K562 (cell line): ENCODE results near the gene MYL3. TPM values are rescaled to one million over a fixed set of nuclear protein-coding genes. Genes with fewer than 3 reads are reported as not detected.
A peak's percentile ranks its signal among the peaks of the same experiment; 100 is the strongest.

Source experiments
- ATAC-seq: fragments of 200-7000 bp; cut with Tn5 transposase; 3 replicates; pipeline ENCODE4 v1.9.1; 2020; ENCODE audit warnings: moderate library complexity
- BruUV-seq: library from RNA; stranded (reverse); fragments of 400-500 nt; replicated peaks from 2 replicates; lab custom pipeline; 2021; lab: Mats Ljungman, UMichigan
- CTCF ChIA-PET: fragments of 300-600 bp; formaldehyde crosslinking; extraction: SDS; loops from one replicate; lab custom pipeline; 2021; ENCODE audit warnings: low intra/inter-chr PET ratio; lab: Yijun Ruan, JAX
- POLR2A ChIA-PET: fragments of 300-600, 350-650 bp; sonication (Branson Sonifier 250); formaldehyde crosslinking; extraction: SDS; loops from one replicate; lab custom pipeline; 2021; ENCODE audit warnings: antibody characterized with exemption, inconsistent platforms; lab: Yijun Ruan, JAX
- DNase-seq, 4 experiments: peaks; one replicate each; pipeline versions ENCODE4 v3.0.0 to v3.0.0-alpha.2; 2011 to 2018; ENCODE audit warnings: low spot score in 3 of 4, mixed read lengths in 3 of 4; ENCODE audit errors: extremely low read depth in 1 of 4
- FAIRE-seq: peaks from 2 replicates; lab custom pipeline; 2011; peaks lifted over from hg19 to GRCh38; lab: Jason Lieb, UNC
- H2AFZ ChIP-seq: 2 replicates; pipeline ENCODE4 v1.6.0; 2011; ENCODE audit warnings: low read depth, low read length, control low read depth, inconsistent platforms
- H3K27ac ChIP-seq: fragments of 200-600 bp; 3 replicates; pipeline ENCODE4 v1.8.0; 2011; ENCODE audit warnings: low read depth, mild to moderate bottlenecking, control low read depth, inconsistent platforms, low read length, moderate library complexity, mixed read lengths; ENCODE audit errors: extremely low read depth
- H3K27me3 ChIP-seq, 2 experiments: fragments of 300-600 bp in 1 of 2; 2 replicates in 1 of 2; 3 replicates in 1 of 2; pipeline versions ENCODE4 v1.6.0 to v1.8.0; 2011; ENCODE audit warnings: inconsistent platforms in 2 of 2, low read length in 2 of 2, mild to moderate bottlenecking in 1 of 2, mixed read lengths in 1 of 2, moderate library complexity in 1 of 2; ENCODE audit not compliant: control insufficient read depth in 2 of 2, insufficient read depth in 2 of 2
- H3K36me3 ChIP-seq: fragments of 300-600 bp; 3 replicates; pipeline ENCODE4 v1.8.0; 2011; ENCODE audit warnings: mild to moderate bottlenecking, low read length, inconsistent platforms; ENCODE audit not compliant: control insufficient read depth, insufficient read depth
- H3K4me1 ChIP-seq, 2 experiments: fragments of 200-600 bp in 1 of 2; replicated peaks in 1 of 2; 2 replicates in 1 of 2; 3 replicates in 1 of 2; pipeline versions ENCODE4 v1.5.1 to v1.8.0; 2011; ENCODE audit warnings: inconsistent platforms in 2 of 2, low read length in 2 of 2, mild to moderate bottlenecking in 1 of 2, mixed read lengths in 1 of 2, moderate library complexity in 1 of 2; ENCODE audit not compliant: control insufficient read depth in 2 of 2, insufficient read depth in 2 of 2
- H3K4me2 ChIP-seq: 2 replicates; pipeline ENCODE4 v1.6.1; 2011; ENCODE audit warnings: low read length, control low read depth, inconsistent platforms, mixed read lengths; ENCODE audit not compliant: insufficient read depth
- H3K4me3 ChIP-seq: fragments of 200-600 bp; sonication (generic), shearing (Covaris generic); 2 replicates; pipeline ENCODE4 v1.5.1; 2016; ENCODE audit warnings: control low read depth, inconsistent platforms
- H3K79me2 ChIP-seq: fragments of 200-600 bp; 3 replicates; pipeline ENCODE4 v1.8.0; 2011; ENCODE audit warnings: low read length, inconsistent platforms; ENCODE audit not compliant: control insufficient read depth, insufficient read depth
- H3K9ac ChIP-seq, 2 experiments: 2 replicates each; pipeline versions ENCODE4 v1.6.0 to v1.6.1; 2011; ENCODE audit warnings: low read depth in 2 of 2, low read length in 2 of 2, control low read depth in 1 of 2, inconsistent platforms in 1 of 2, mild to moderate bottlenecking in 1 of 2, mixed read lengths in 1 of 2; ENCODE audit not compliant: insufficient read depth in 1 of 2
- H3K9me1 ChIP-seq: one replicate; pipeline ENCODE4 v1.6.0; 2011; ENCODE audit warnings: inconsistent platforms, mild to moderate bottlenecking, low read length, moderate library complexity; ENCODE audit not compliant: control insufficient read depth, insufficient read depth
- H3K9me3 ChIP-seq: replicated peaks from 2 replicates; pipeline ENCODE4 v1.5.1; 2011; ENCODE audit warnings: low read depth, low read length, inconsistent platforms; ENCODE audit not compliant: control insufficient read depth, insufficient read depth
- H4K20me1 ChIP-seq: replicated peaks from 2 replicates; pipeline ENCODE4 v1.6.1; 2011; ENCODE audit warnings: low read length, inconsistent platforms, mixed read lengths; ENCODE audit not compliant: control insufficient read depth, insufficient read depth
- RBBP5 ChIP-seq: fragments of 200-600 bp; sonication (generic); IDR thresholded peaks from 2 replicates; pipeline ENCODE4 v1.6.1; 2012; ENCODE audit warnings: borderline replicate concordance, mild to moderate bottlenecking, low read length, control low read depth, inconsistent platforms; ENCODE audit not compliant: insufficient read depth, poor library complexity, severe bottlenecking
- ZNF707 ChIP-seq: fragments of 250-450 bp; sonication (Bioruptor Pico); conservative IDR thresholded peaks from 2 replicates; pipeline ENCODE4 v1.8.0; 2022; ENCODE audit warnings: inconsistent platforms, mild to moderate bottlenecking, moderate library complexity
- WGBS: fragments of 100-300 bp; shearing (Covaris generic); methylation state at CpG from one replicate; pipeline ENCODE4 v1.1.6; 2016; ENCODE audit warnings: low coverage, mixed read lengths; ENCODE audit not compliant: insufficient coverage; ENCODE audit errors: missing lambda C conversion rate; 5-methylcytosine and 5-hydroxymethylcytosine counted together
- in situ Hi-C: fragments of 300-500 bp; cut with MboI; formaldehyde crosslinking; loops from 4 replicates; pipeline ENCODE4 v1.15.0; 2018; ENCODE audit warnings: inconsistent platforms, mixed read lengths
- intact Hi-C: fragments of 100-400 bp; cut with micrococcal nuclease; formaldehyde crosslinking; loops from 2 replicates; pipeline ENCODE4 v1.14.2; 2022
- polyA plus RNA-seq, 8 experiments: library from polyadenylated mRNA; depleted of rRNA in 4 of 8; stranded (reverse) in 5 of 8; unstranded in 3 of 8; fragments of >200 nt; fragmentation: Nextera tagmentation in 2 of 8; fragmentation: Illumina TruSeq in 1 of 8; extraction: Ambion mirVana in 2 of 8; extraction: Trizol in 1 of 8; gene quantifications; 2 replicates each; pipeline versions ENCODE4 v1.2.1 to v1.2.3, GENCODE V29; 2011 to 2014; ENCODE audit warnings: inconsistent platforms in 1 of 8, missing spikeins in 1 of 8
- total RNA-seq, 7 experiments: library from RNA; depleted of rRNA in 6 of 7; stranded (reverse); fragments of >200 nt in 6 of 7; fragmentation: Illumina TruSeq in 2 of 7; extraction: Trizol in 2 of 7; gene quantifications; 2 replicates each; pipeline versions ENCODE4 v1.2.1 to v1.2.3, GENCODE V29; 2011 to 2021; ENCODE audit warnings: low replicate concordance in 1 of 7
- TF ChIP-seq, protein P1 (sequence below), 2 experiments: fragments of 450-650 bp in 1 of 2; sonication (generic) in 1 of 2; formaldehyde crosslinking in 1 of 2; IDR thresholded peaks; 2 replicates each; pipeline versions ENCODE4 v1.7.1 to v1.9.0; 2016 to 2022; ENCODE audit warnings: inconsistent platforms in 1 of 2, mild to moderate bottlenecking in 1 of 2, missing genetic modification reagents in 1 of 2

Gene MYL3
- total and polyA plus RNA-seq, 9 of the 15 experiments (the other 6 are each of a cell fraction or from before 2014, with no cell fraction given), result 0.14 to 0.45 TPM; not detected in 7

DNA sequence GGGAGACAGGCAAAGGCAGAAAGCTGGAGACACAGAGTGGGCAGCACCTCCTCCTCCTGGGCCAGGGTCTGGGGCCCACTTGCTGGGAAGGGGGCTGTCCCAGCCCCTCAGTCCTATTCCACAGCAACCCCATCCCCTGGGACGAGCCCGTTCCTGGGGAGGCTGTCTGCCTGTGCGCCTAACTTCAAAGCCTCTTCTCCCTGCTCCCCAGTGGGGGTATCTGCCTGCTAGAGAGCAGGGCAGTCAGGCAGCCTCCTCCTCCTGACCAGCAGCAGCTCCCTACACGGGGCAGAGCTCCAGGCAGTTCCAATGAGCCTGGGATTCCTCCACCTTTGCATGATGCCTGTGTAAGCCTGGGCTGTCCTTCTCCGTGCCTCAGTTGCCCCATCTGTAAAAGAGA, 21.2 kb upstream of the MYL3 start:
- H3K9ac ChIP-seq, result no peak overlapping the region
- no peaks in the 10 kb centered on the region for H3K9me3 ChIP-seq
- H3K4me3 ChIP-seq, result no peak overlapping the region
- no TSS peak for BruUV-seq
- ATAC-seq, result no peak
- POLR2A ChIA-PET, result interaction anchor here (0.5 to 0.6 kb wide), 2 partner anchors 69 to 1009 kb away, joined by 3 to 4 read pairs; no protein-coding TSS in a partner anchor
- peaks cover 46 to 78% of the 10 kb centered on the region in 2 experiments for H3K27me3 ChIP-seq
- DNase-seq, result no peak
- H3K4me2 ChIP-seq, result no peak overlapping the region
- H3K27ac ChIP-seq, result no peak overlapping the region
- H3K79me2 ChIP-seq, result no peaks in the 10 kb centered on the region
- H3K9me1 ChIP-seq, result no peaks in the 10 kb centered on the region
- FAIRE-seq, result no peak
- CTCF ChIA-PET, result no interaction called here
- intact Hi-C loops, result no loop called here
- WGBS, result 0% methylated on average over 5 of the region's 5 CpGs
- H3K4me1 ChIP-seq, result peaks cover 0 to 30% of the 10 kb centered on the region in 2 experiments; a peak in 3 of 5 replicates
- H2AFZ ChIP-seq, result no peak overlapping the region
- in situ Hi-C loops, result no loop called here
- H3K36me3 ChIP-seq, result no peaks in the 10 kb centered on the region
- H4K20me1 ChIP-seq, result peaks cover 20% of the 10 kb centered on the region
- TF ChIP-seq, protein P1, sequence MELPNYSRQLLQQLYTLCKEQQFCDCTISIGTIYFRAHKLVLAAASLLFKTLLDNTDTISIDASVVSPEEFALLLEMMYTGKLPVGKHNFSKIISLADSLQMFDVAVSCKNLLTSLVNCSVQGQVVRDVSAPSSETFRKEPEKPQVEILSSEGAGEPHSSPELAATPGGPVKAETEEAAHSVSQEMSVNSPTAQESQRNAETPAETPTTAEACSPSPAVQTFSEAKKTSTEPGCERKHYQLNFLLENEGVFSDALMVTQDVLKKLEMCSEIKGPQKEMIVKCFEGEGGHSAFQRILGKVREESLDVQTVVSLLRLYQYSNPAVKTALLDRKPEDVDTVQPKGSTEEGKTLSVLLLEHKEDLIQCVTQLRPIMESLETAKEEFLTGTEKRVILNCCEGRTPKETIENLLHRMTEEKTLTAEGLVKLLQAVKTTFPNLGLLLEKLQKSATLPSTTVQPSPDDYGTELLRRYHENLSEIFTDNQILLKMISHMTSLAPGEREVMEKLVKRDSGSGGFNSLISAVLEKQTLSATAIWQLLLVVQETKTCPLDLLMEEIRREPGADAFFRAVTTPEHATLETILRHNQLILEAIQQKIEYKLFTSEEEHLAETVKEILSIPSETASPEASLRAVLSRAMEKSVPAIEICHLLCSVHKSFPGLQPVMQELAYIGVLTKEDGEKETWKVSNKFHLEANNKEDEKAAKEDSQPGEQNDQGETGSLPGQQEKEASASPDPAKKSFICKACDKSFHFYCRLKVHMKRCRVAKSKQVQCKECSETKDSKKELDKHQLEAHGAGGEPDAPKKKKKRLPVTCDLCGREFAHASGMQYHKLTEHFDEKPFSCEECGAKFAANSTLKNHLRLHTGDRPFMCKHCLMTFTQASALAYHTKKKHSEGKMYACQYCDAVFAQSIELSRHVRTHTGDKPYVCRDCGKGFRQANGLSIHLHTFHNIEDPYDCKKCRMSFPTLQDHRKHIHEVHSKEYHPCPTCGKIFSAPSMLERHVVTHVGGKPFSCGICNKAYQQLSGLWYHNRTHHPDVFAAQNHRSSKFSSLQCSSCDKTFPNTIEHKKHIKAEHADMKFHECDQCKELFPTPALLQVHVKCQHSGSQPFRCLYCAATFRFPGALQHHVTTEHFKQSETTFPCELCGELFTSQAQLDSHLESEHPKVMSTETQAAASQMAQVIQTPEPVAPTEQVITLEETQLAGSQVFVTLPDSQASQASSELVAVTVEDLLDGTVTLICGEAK (IDR thresholded peaks at IDR 0.05), result no peak
- TF ChIP-seq, protein P1 (CRISPR knock-in tag; IDR thresholded peaks at IDR 0.05), result no peak
- TF ChIP-seq RBBP5, result peak; percentile 10
- no peak for TF ChIP-seq ZNF707 (CRISPR knock-in tag)
